ENCODE measurements around the gene CCDC27. TPM values are rescaled to one million over a fixed set of nuclear protein-coding genes. Genes with fewer than 3 reads are reported as not detected.

Gene CCDC27
- total RNA-seq, 2 experiments from 2014 or later: not detected

DNA sequence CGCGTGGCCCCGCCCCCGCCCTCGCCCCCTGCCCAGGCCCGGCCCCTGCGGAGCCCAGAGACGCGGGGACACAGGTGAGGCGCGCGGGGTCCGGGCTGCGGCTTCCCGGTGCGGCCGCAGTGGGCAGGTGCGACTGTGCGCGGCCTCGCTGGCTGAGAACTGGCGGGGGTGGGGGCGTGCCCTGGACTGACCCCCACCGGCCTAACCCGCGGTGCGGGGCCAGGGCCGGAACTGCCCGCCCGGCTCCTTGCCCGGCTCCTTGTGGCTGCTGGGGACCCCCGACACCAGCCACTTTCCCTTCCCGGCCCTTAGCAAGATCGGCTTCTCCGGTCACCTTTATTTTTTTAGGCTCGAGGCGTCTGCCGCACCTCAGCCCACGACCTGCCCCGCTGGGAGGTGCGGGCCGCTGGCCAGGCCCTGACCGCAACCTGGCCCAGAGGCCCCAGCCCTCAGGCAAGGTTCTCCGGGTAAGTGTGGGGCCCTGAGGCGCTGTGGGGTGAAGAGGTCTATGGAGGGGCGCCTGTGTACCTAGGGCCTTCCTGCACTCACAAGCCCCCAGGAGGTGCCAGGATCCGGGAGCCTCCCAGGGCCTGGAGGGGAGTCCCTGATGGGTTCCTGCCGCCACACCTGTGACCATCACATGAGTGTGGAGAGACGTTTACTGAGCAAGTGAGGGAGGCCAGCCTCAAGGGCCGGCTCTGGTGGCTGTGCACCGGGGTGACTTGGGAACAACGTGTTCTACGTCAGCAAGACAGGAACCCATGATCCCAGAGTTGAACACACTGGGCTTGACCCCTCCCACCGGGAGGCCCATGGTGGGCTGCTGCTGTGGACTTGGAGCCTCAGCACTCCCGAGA, 20.7 kb downstream of the CCDC27 start, which contains the start of gene SMIM1:
TSS of gene SMIM1 (plus strand) at position 35 of the 857 bp plus-strand sequence. CDS start 2,625 bp downstream, outside the sequence.
- ChIA-PET CTCF (interaction anchor here (0.8 to 2.4 kb wide), 3 partner anchors 21 to 26 kb away, joined by 4 to 7 read pairs (median 5); partner anchors contain the start of gene LRRC47), POLR2A (interaction anchor here (1.2 kb wide), 1 partner anchor 22 kb away, joined by 3 read pairs; no protein-coding TSS in a partner anchor)
- intact Hi-C loops (cut with micrococcal nuclease): no loop called here
- Mint-ChIP-seq H3K4me1 (ENCODE audit: low read depth) (peaks cover 11% of the 10 kb centered on the region), H3K9me3 (no peaks in the 10 kb centered on the region), H3K27me3 (no peaks in the 10 kb centered on the region), H3K4me3 (peak within 1 kb of the TSS; percentile 77), H3K36me3 (ENCODE audit: low read depth) (no peaks in the 10 kb centered on the region), H3K27ac (peak within 1 kb of the TSS; percentile 87)
- TF ChIP-seq, protein P1, sequence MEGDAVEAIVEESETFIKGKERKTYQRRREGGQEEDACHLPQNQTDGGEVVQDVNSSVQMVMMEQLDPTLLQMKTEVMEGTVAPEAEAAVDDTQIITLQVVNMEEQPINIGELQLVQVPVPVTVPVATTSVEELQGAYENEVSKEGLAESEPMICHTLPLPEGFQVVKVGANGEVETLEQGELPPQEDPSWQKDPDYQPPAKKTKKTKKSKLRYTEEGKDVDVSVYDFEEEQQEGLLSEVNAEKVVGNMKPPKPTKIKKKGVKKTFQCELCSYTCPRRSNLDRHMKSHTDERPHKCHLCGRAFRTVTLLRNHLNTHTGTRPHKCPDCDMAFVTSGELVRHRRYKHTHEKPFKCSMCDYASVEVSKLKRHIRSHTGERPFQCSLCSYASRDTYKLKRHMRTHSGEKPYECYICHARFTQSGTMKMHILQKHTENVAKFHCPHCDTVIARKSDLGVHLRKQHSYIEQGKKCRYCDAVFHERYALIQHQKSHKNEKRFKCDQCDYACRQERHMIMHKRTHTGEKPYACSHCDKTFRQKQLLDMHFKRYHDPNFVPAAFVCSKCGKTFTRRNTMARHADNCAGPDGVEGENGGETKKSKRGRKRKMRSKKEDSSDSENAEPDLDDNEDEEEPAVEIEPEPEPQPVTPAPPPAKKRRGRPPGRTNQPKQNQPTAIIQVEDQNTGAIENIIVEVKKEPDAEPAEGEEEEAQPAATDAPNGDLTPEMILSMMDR (IDR thresholded peaks at IDR 0.05): no peak
- ATAC-seq: no peak
- DNase-seq: no peak

DNA sequence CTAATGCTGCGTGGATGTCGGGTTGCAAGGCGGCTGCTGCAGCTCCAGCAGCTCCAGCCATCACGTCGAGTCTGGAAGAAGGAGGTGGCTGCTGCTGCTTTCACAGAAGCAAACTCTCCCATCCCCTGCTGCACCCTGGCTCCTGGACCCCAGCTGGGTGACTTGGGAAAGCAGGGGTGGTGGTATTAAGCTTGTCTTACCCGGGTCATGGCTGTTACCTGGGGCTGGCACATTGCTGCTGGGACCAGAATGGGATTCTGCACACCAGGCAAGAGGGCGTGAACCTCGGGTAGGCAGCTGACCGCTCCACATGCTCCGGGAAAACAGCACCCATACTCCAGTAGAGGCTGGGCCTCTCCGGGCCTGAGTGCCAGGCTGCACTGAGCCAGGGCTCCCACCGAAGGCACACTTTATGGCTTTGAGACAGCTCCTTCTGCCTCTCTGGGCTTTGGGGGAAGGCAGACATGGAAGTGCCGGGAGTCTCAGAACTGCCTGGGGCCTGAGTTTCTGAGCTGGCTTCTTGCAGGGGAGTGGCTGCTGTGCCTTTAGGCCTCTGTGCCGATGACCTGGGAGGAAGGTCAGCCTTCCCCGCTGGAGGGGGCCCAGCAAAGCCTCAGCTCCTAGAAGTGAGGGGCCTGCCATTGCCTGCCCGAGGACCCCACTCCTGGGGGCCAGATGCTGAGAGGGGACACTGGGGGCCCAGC, 21.5 kb downstream of the CCDC27 start:
- Mint-ChIP-seq H3K4me3 (no peak overlapping the region), H3K27me3 (no peaks in the 10 kb centered on the region), H3K4me1 (ENCODE audit: low read depth) (peaks cover 11% of the 10 kb centered on the region), H3K36me3 (ENCODE audit: low read depth) (no peaks in the 10 kb centered on the region), H3K9me3 (no peaks in the 10 kb centered on the region), H3K27ac (no peak overlapping the region)
- intact Hi-C loops (cut with micrococcal nuclease): no loop called here
- POLR2A ChIA-PET: interaction anchor here (1.0 to 1.2 kb wide), 2 partner anchors 10 to 21 kb away, joined by 3 read pairs; no protein-coding TSS in a partner anchor
- TF ChIP-seq, protein P1 (IDR thresholded peaks at IDR 0.05): no peak
- no peak for ATAC-seq
- no peak for DNase-seq
- CTCF ChIA-PET: interaction anchor here (0.8 to 2.4 kb wide), 4 partner anchors 20 to 84 kb away, joined by 3 to 7 read pairs (median 4); partner anchors contain the start of genes CEP104, DFFB and LRRC47

DNA sequence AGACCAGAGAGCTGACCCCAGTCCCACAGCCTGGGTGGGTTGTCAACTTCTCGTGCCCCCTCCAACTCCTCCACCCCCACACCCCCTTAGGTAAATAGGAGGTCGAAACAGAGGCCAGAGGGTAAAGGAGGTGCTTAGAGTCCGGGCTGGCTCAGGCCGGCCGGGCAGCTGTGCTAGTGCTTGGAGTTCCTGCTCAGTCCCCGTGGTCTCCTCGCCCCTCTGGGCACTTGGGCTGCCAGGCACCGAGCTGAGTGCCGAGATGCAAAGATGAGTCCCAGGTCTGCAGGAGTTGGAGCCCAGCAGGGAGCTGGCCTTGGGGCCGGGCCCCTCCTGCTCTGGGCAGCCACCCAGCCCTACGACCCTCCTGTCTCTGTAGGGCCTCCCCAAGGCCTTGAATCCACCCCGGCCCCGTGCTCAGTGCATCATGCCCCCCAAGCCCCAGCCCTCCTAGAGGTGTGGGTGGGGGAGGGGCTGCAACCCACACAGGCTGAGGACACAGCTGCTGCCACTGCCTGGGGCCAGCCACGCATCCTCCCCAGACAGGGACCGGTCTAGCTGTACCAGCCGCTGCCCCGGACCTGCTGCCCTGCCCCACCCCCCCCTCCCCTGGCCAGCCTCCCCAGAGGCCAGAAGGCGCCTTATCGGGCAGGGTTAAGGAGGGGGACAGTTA, 22.2 kb downstream of the CCDC27 start:
- ChIA-PET POLR2A (interaction anchor here (1.0 to 1.2 kb wide), 2 partner anchors 10 to 20 kb away, joined by 3 read pairs; no protein-coding TSS in a partner anchor), CTCF (interaction anchor here (1.1 to 2.4 kb wide), 3 partner anchors 20 to 83 kb away, joined by 3 to 7 read pairs (median 5); partner anchors contain the start of genes CEP104 and DFFB)
- intact Hi-C loops (cut with micrococcal nuclease): no loop called here
- no peak for DNase-seq
- no peaks in the 10 kb centered on the region for H3K9me3 Mint-ChIP-seq
- no peak for ATAC-seq
- H3K27me3 Mint-ChIP-seq: no peaks in the 10 kb centered on the region
- H3K36me3 Mint-ChIP-seq (ENCODE audit: low read depth): no peaks in the 10 kb centered on the region
- peaks cover 11% of the 10 kb centered on the region for H3K4me1 Mint-ChIP-seq (ENCODE audit: low read depth)
- TF ChIP-seq, protein P1 (IDR thresholded peaks at IDR 0.05): no peak
- no peak overlapping the region for H3K4me3 Mint-ChIP-seq
- H3K27ac Mint-ChIP-seq: no peak overlapping the region

DNA sequence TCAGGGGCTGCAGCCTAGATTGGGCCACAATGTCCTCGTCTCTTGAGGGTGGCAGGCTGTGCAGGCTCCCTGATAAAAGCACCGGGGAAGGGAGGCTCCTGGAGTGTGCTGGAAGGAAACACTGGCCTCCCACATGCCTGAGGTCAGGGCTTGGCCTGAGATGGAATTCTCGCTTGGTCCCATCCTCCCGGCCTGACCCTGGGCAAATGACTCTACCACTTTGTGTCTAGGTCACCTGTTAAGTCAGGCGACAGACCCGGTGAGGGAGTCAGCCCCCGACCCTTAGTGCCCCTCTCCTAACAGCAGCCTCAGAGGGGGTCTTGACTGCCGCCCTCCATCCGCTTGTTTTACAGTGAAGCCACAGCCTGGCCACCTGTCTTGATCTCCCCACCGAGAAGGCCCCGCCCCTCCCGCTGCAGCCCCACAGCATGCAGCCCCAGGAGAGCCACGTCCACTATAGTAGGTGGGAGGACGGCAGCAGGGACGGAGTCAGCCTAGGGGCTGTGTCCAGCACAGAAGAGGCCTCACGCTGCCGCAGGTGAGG, 22.8 kb downstream of the CCDC27 start:
- Mint-ChIP-seq H3K4me1 (ENCODE audit: low read depth) (peaks cover 11% of the 10 kb centered on the region), H3K4me3 (no peak overlapping the region), H3K9me3 (no peaks in the 10 kb centered on the region), H3K36me3 (ENCODE audit: low read depth) (peaks cover 4% of the 10 kb centered on the region), H3K27me3 (no peaks in the 10 kb centered on the region), H3K27ac (no peak overlapping the region)
- ChIA-PET POLR2A (no interaction called here), CTCF (interaction anchor here (1.5 to 2.4 kb wide), 4 partner anchors 19 to 27 kb away, joined by 5 to 12 read pairs (median 10); partner anchors contain the start of gene LRRC47)
- ATAC-seq (no peak), DNase-seq (no peak)
- TF ChIP-seq, protein P1 (IDR thresholded peaks at IDR 0.05): no peak
- intact Hi-C loops (cut with micrococcal nuclease): no loop called here

Measured in activated CD8-positive, alpha-beta T cell treated with anti-CD3 and anti-CD28 coated beads for 36 hours (primary cell).